GM23248 (cell line): ENCODE data around the gene CPHXL.

Experiments used
- EZH2 ChIP-seq: fragments of 200-600 bp; sonication (generic); IDR thresholded peaks from 2 replicates; pipeline ENCODE4 v1.6.1; 2018; ENCODE audit warnings: antibody characterized with exemption, mild to moderate bottlenecking; ENCODE audit not compliant: insufficient read depth, poor library complexity, severe bottlenecking
- EZH2phosphoT487 ChIP-seq: fragments of 200-600 bp; sonication (generic); IDR thresholded peaks from 2 replicates; pipeline ENCODE4 v1.6.1; 2018; ENCODE audit warnings: antibody characterized with exemption, moderate library complexity, mild to moderate bottlenecking, low read depth; ENCODE audit not compliant: insufficient read depth

GRCh38 chr16:75742424-75743047, 16.2 kb upstream of the CPHXL start:
- TF ChIP-seq EZH2 (no peak), EZH2phosphoT487 (no peak)
